KMS-11 (cell line): ENCODE results near the gene OSBPL3.

ENCODE experiments used
- H2AFZ ChIP-seq: fragments of 200-600 bp; sonication (generic); 2 replicates; pipeline ENCODE4 v1.6.1; 2016; ENCODE audit warnings: antibody characterized with exemption, mixed run types, low read depth
- H3K27ac ChIP-seq: fragments of 200-600 bp; sonication (generic); 2 replicates; pipeline ENCODE4 v1.6.1; 2016; ENCODE audit warnings: mild to moderate bottlenecking, mixed run types
- H3K27me3 ChIP-seq: fragments of 200-600 bp; sonication (generic); 2 replicates; pipeline ENCODE4 v1.6.1; 2017; ENCODE audit warnings: mild to moderate bottlenecking, low read depth, mixed run types, moderate library complexity; ENCODE audit not compliant: insufficient read depth
- H3K36me3 ChIP-seq: fragments of 200-600 bp; sonication (generic); 2 replicates; pipeline ENCODE4 v1.6.1; 2017; ENCODE audit warnings: mild to moderate bottlenecking, mixed run types; ENCODE audit not compliant: insufficient read depth
- H3K4me1 ChIP-seq: fragments of 200-600 bp; sonication (generic); 2 replicates; pipeline ENCODE4 v1.6.1; 2016; ENCODE audit warnings: mild to moderate bottlenecking, low read depth, mixed run types; ENCODE audit not compliant: poor library complexity, severe bottlenecking
- H3K4me2 ChIP-seq: fragments of 200-600 bp; sonication (generic); 2 replicates; pipeline ENCODE4 v1.7.0; 2016; ENCODE audit warnings: mild to moderate bottlenecking, mixed run types
- H3K4me3 ChIP-seq: fragments of 200-600 bp; sonication (generic); IDR thresholded peaks from 2 replicates; pipeline ENCODE4 v1.6.1; 2017; ENCODE audit warnings: low read depth, low read length, mixed read lengths; ENCODE audit not compliant: insufficient read depth
- H3K79me2 ChIP-seq: fragments of 200-600 bp; sonication (generic); 2 replicates; pipeline ENCODE4 v1.6.1; 2016; ENCODE audit warnings: low read depth, mixed run types; ENCODE audit not compliant: insufficient read depth
- H3K9ac ChIP-seq: fragments of 200-600 bp; sonication (generic); 2 replicates; pipeline ENCODE4 v1.6.1; 2016; ENCODE audit warnings: mild to moderate bottlenecking, mixed run types
- H4K20me1 ChIP-seq: fragments of 200-600 bp; sonication (generic); 2 replicates; pipeline ENCODE4 v1.6.1; 2016; ENCODE audit warnings: mild to moderate bottlenecking, mixed run types; ENCODE audit not compliant: insufficient read depth
- CTCF ChIP-seq: fragments of 200-600 bp; sonication (generic); conservative IDR thresholded peaks from 2 replicates; pipeline ENCODE4 v1.6.1; 2017; ENCODE audit warnings: low read depth, mild to moderate bottlenecking, antibody characterized with exemption, low read length, moderate library complexity, mixed read lengths

Gene OSBPL3

GRCh38 chr7:24972991-24973390 is 7.0 kb downstream of the OSBPL3 start:
- no peak overlapping the region for H3K4me2 ChIP-seq
- no peaks in the 10 kb centered on the region for H3K27me3 ChIP-seq
- peaks cover 85% of the 10 kb centered on the region; the same call in 1 of the 2 replicates for H3K79me2 ChIP-seq
- TF ChIP-seq CTCF = no peak
- H3K27ac ChIP-seq = no peak overlapping the region
- no peak overlapping the region for H2AFZ ChIP-seq
- H3K36me3 ChIP-seq = no peaks in the 10 kb centered on the region
- peaks cover 7% of the 10 kb centered on the region for H4K20me1 ChIP-seq
- H3K4me3 ChIP-seq = no peak overlapping the region
- peaks cover 45% of the 10 kb centered on the region for H3K4me1 ChIP-seq
- no peak overlapping the region for H3K9ac ChIP-seq

GRCh38 chr7:24972166-24972477 is 7.9 kb downstream of the OSBPL3 start:
- Histone ChIP-seq H4K20me1 (peaks cover 8% of the 10 kb centered on the region), H3K4me3 (no peak overlapping the region), H3K27ac (no peak overlapping the region), H3K27me3 (no peaks in the 10 kb centered on the region), H3K4me2 (no peak overlapping the region), H3K79me2 (peaks cover 76% of the 10 kb centered on the region; the same call in 1 of the 2 replicates), H2AFZ (no peak overlapping the region), H3K4me1 (peaks cover 47% of the 10 kb centered on the region), H3K36me3 (no peaks in the 10 kb centered on the region), H3K9ac (no peak overlapping the region)
- no peak for TF ChIP-seq CTCF

GRCh38 chr7:24971333-24972165 is 8.4 kb downstream of the OSBPL3 start:
- H3K4me1 ChIP-seq = peaks cover 47% of the 10 kb centered on the region

GRCh38 chr7:24970676-24971075 is 9.3 kb downstream of the OSBPL3 start:
- Histone ChIP-seq H3K4me2 (no peak overlapping the region), H3K9ac (no peak overlapping the region), H3K4me1 (peaks cover 48% of the 10 kb centered on the region), H3K27ac (no peak overlapping the region), H4K20me1 (peaks cover 9% of the 10 kb centered on the region), H3K79me2 (peaks cover 65% of the 10 kb centered on the region; the same call in 1 of the 2 replicates), H3K27me3 (no peaks in the 10 kb centered on the region), H3K36me3 (no peaks in the 10 kb centered on the region), H2AFZ (no peak overlapping the region), H3K4me3 (no peak overlapping the region)
- TF ChIP-seq CTCF = no peak

More at GRCh38 chr7:24971333-24972165, 8.4 kb downstream of the OSBPL3 start:
- Histone ChIP-seq H3K9ac (no peak overlapping the region), H3K79me2 (peaks cover 71% of the 10 kb centered on the region; the same call in 1 of the 2 replicates), H3K4me2 (no peak overlapping the region), H3K36me3 (no peaks in the 10 kb centered on the region), H4K20me1 (peaks cover 12% of the 10 kb centered on the region), H3K4me3 (no peak overlapping the region), H2AFZ (no peak overlapping the region), H3K27ac (no peak overlapping the region), H3K27me3 (no peaks in the 10 kb centered on the region)
- TF ChIP-seq CTCF = no peak
